ENCODE measurements around the gene EZR.

EZR gene

GRCh38 chr6:158753811-158754210 lies 65.4 kb downstream of the EZR start:
- TF ChIP-seq, protein P1, sequence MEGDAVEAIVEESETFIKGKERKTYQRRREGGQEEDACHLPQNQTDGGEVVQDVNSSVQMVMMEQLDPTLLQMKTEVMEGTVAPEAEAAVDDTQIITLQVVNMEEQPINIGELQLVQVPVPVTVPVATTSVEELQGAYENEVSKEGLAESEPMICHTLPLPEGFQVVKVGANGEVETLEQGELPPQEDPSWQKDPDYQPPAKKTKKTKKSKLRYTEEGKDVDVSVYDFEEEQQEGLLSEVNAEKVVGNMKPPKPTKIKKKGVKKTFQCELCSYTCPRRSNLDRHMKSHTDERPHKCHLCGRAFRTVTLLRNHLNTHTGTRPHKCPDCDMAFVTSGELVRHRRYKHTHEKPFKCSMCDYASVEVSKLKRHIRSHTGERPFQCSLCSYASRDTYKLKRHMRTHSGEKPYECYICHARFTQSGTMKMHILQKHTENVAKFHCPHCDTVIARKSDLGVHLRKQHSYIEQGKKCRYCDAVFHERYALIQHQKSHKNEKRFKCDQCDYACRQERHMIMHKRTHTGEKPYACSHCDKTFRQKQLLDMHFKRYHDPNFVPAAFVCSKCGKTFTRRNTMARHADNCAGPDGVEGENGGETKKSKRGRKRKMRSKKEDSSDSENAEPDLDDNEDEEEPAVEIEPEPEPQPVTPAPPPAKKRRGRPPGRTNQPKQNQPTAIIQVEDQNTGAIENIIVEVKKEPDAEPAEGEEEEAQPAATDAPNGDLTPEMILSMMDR (IDR thresholded peaks at IDR 0.05; ENCODE audit: extremely low read depth, insufficient read depth, missing control alignments): no peak
- in situ Hi-C loops (cut with MboI; ENCODE audit: low pct_unique_long_range_greater_than_20kb, low sequenced_read_pairs, unreplicated experiment): no loop called here
- no peak for DNase-seq (ENCODE audit: low spot score)

DNA sequence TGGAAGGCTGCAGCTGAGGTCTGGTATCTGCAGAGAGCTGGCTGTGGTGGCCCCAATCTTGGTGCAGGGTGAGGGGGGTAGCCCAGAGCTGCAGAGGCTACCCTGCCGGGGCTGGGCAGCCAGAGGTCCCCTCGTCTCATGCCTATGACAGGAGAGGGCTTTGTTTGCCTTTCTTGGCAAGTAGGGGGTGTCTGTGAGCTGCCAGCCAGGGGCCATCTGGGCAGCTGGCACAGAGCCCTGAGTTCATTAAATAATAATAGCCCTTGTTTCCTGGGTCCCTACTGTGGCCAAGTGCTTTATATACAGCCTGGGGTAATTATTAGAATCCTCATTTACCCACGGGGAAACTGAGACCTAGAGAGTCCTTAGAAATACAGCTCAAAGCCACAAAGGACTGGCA lies 66.6 kb downstream of the EZR start:
- in situ Hi-C loops (cut with MboI; ENCODE audit: low pct_unique_long_range_greater_than_20kb, low sequenced_read_pairs, unreplicated experiment): no loop called here
- DNase-seq (ENCODE audit: low spot score): no peak
- TF ChIP-seq, protein P1 (IDR thresholded peaks at IDR 0.05; ENCODE audit: extremely low read depth, insufficient read depth, missing control alignments): peak; percentile 30

DNA sequence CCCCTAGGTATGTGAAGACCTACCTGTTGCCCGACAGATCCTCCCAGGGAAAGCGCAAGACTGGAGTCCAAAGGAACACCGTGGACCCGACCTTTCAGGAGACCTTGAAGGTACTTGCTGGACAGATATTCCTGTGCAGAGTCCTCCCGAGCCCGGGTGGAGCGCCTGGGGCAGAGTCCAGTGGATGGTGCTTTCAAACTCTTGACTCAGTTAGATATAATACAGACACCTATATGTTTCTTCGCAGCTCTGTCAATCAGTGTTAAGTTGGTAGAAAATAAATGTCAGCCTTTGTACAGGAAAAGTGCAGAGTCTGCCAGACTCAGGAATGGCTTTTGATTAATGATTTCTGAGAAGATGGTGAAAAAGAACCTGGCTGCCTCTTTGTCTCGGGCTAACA lies 67.2 kb downstream of the EZR start:
- no peak for DNase-seq (ENCODE audit: low spot score)
- TF ChIP-seq, protein P1 (IDR thresholded peaks at IDR 0.05; ENCODE audit: extremely low read depth, insufficient read depth, missing control alignments): no peak
- in situ Hi-C loops (cut with MboI; ENCODE audit: low pct_unique_long_range_greater_than_20kb, low sequenced_read_pairs, unreplicated experiment): no loop called here

DNA sequence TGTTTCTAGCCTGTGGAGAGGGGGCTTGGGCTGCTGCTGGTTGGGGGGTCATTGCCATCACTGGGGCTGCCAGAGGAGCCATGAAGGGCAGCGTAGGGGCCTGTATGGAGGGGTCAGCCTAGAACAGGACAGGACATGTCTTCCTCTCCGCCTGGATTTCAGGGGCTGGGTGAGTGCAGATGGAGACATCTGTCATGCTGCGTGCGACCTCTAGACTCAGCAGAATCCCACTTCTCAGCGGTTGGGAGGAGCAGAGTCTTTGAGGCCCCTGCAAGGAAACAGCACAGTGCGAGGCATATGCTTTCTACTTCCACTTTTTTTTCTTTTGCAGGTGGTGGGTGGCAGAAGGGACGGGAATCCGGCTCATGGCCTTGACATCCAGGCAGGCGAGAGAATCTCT lies 67.9 kb downstream of the EZR start:
- DNase-seq (ENCODE audit: low spot score): no peak
- in situ Hi-C loops (cut with MboI; ENCODE audit: low pct_unique_long_range_greater_than_20kb, low sequenced_read_pairs, unreplicated experiment): no loop called here
- TF ChIP-seq, protein P1 (IDR thresholded peaks at IDR 0.05; ENCODE audit: extremely low read depth, insufficient read depth, missing control alignments): no peak

- in situ Hi-C loops (cut with MboI; ENCODE audit: low pct_unique_long_range_greater_than_20kb, low sequenced_read_pairs, unreplicated experiment): no loop called here
- no peak for DNase-seq (ENCODE audit: low spot score)
- TF ChIP-seq, protein P1 (IDR thresholded peaks at IDR 0.05; ENCODE audit: extremely low read depth, insufficient read depth, missing control alignments): no peak
Measured at GRCh38 chr6:158744986-158745430, 74.2 kb downstream of the EZR start.

GRCh38 chr6:158743033-158743651 lies 76.0 kb downstream of the EZR start:
- TF ChIP-seq, protein P1 (IDR thresholded peaks at IDR 0.05; ENCODE audit: extremely low read depth, insufficient read depth, missing control alignments): no peak
- no peak for DNase-seq (ENCODE audit: low spot score)
- in situ Hi-C loops (cut with MboI; ENCODE audit: low pct_unique_long_range_greater_than_20kb, low sequenced_read_pairs, unreplicated experiment): no loop called here
